ELF-1 (cell line): ENCODE data around the gene AREL1.

Experiments used
- DNase-seq: peaks from one replicate; pipeline ENCODE4 v3.0.0-alpha.2; 2016; ENCODE audit warnings: low read depth, low spot score

AREL1 gene

GRCh38 chr14:74660863-74661262 is 52.0 kb downstream of the AREL1 start:
- DNase-seq = no peak

GRCh38 chr14:74660167-74660566 is 52.7 kb downstream of the AREL1 start:
- DNase-seq = no peak

- DNase-seq = no peak
These were observed 54.2 kb downstream of the AREL1 start for GRCh38 chr14:74658535-74659131.

- DNase-seq = no peak
These were observed 55.9 kb downstream of the AREL1 start for GRCh38 chr14:74656964-74657363.

- DNase-seq = no peak
These were observed 57.1 kb downstream of the AREL1 start for GRCh38 chr14:74655599-74656395.

- DNase-seq = no peak
These were observed 57.9 kb downstream of the AREL1 start for GRCh38 chr14:74654931-74655330.

- DNase-seq = no peak
These were observed 59.3 kb downstream of the AREL1 start for GRCh38 chr14:74653386-74654138.

GRCh38 chr14:74652541-74652940 is 60.3 kb downstream of the AREL1 start:
- DNase-seq = no peak

- no peak for DNase-seq
These were observed 61.8 kb downstream of the AREL1 start for GRCh38 chr14:74650927-74651686.

GRCh38 chr14:74649673-74650072 is 63.2 kb downstream of the AREL1 start:
- no peak for DNase-seq

- DNase-seq = peak; percentile 79
These were observed 63.7 kb downstream of the AREL1 start for GRCh38 chr14:74649167-74649566.

- no peak for DNase-seq
These were observed 64.3 kb downstream of the AREL1 start for GRCh38 chr14:74648601-74649000.

GRCh38 chr14:74647678-74648461 is 65.0 kb downstream of the AREL1 start:
- peak; percentile 14 for DNase-seq

GRCh38 chr14:74647061-74647677 is 65.7 kb downstream of the AREL1 start:
- no peak for DNase-seq

GRCh38 chr14:74645756-74646470 is 67.0 kb downstream of the AREL1 start:
- DNase-seq = no peak

- no peak for DNase-seq
These were observed 67.6 kb downstream of the AREL1 start for GRCh38 chr14:74645244-74645643.

- no peak for DNase-seq
These were observed 71.1 kb downstream of the AREL1 start for GRCh38 chr14:74641601-74642391.

GRCh38 chr14:74638966-74639365 is 73.9 kb downstream of the AREL1 start:
- DNase-seq = no peak

GRCh38 chr14:74638066-74638465 is 74.8 kb downstream of the AREL1 start:
- no peak for DNase-seq
